Fibroblast of peridontal ligament (primary cell): ENCODE results near the gene DOK1.

Source experiments
- DNase-seq: peaks from one replicate; pipeline ENCODE4 v3.0.0-alpha.2; 2010; ENCODE audit errors: extremely low read depth

The DOK1 gene

DNA sequence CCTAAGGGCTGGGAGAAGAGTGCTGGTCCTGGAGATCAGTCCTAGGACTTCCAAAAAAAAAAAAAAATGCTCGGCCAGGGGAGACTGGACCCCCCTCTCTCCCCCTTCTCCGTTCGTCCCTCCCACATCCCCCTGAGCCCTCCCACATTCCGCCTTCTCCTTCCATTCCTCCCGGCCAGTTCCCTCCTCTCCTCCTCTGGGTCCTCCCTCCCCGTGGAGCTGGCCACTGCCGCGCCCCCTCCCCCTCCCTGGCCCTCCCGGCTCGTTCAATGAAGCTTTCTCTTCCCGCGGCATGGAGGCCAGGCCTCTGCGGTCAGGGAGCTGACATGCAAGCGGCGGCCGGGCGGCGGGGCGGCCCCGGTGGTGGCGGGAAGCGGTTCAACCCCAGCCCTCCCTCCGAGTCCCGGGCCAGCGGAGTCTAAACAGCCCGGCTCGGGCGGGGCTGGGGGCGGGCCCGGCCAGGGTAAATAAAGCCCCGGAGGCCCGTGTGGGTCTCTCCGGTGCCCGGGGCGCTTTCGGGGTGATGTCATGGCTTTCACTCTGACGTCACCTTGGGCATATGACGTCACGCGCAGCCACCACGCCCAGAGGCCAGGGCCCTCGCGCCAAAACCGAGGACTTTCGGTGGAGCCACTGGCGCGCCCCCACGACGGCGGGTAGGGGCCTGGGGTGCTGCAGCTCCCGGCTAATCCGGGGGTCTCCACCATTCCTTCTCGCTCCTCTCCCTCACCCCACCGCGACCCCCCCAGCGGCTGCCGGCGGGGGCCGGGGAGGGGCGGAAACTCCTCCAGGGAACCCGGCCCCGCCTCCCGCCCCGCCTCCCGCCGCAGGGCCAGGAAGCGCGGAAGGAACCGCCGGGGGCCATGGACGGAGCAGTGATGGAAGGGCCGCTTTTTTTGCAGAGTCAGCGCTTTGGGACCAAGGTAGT, at the start of gene DOK1, which contains the start of gene LOXL3:
DOK1 (plus strand) TSS at position 829 of the 928 bp plus-strand sequence; CDS start at position 864, 35 bp downstream.
LOXL3 (minus strand) TSS at position 51 of the 928 bp plus-strand sequence. CDS start 1,308 bp downstream, outside the sequence.
- peak; percentile 93 for DNase-seq

DNA sequence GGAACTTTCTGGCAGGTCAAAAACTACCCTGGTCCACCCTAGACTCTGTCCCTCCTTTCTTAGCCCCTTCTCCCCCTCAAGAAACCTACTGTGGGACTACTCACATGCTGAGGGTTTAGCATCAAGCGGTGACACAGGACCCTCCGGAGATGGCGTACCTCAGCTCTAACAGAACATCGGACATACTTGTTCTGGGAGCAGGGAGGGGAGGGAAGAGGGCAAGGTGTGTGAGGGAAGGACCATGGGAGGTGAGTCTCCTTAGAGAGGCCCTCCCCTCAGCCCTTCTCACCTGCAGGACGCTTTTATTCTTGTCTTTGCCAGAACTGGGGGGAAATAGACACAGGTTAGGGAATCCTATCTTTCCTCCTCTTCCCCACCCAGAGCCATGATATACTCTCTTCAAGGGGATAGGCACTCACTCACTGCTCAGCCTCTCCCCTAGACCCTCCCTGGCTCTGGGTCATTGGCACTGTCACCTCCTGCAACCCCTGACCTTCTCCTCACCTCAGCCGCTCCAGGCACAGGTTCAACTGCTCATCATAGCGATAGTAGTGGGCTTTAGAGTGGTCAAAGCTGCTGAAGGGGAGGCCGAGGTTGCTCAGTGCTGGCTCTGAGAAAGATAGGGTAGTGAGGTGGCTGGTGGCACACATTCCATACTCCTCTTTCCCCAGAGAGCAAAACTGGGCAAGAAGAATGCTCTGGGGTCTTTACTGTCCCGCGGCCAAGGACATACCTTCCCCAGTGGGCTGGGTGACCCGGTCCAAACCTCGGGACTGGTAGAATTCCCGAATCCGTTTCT, 48.9 kb upstream of the DOK1 start:
- DNase-seq, result no peak

DNA sequence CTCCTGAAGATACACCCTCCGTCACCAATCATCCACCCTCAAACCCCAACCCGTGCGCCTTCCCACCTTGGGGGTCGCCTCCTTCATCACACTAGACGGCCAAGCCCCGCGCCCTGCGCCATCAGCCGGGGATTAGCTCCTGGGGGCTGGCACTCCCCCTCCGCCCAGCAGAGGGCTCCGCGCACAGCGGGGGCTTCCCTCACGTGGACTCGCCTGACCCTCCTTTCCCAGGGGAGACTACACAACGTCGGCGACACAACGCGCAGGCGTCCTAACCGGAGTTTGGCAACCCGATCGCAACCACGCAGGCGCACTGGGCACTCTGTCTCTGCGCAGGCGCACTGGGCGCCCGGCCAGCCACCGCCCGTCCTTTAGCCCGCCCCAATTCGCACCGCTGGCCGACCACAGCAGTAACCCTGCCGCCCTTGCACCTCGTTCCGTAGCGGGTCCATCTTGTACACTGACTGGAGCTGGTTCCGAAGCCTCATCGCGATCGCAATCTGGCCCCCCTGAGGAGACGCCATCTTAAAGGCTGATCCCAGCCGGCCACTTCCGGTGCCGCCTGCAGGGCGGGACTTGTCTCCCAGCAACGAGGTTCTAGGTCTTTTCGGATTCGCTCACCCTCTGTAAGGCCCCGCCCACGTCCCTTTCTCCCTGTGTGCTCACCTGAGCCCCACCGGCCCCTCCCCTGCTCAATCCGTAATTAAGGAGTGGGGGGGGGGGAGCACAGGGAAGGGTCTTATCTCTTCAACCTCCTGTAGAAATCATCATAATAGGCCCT, 47.2 kb upstream of the DOK1 start, which contains the start of gene PCGF1:
PCGF1 (minus strand) TSS at position 551 of the 781 bp plus-strand sequence; CDS start at position 524, 27 bp downstream.
- DNase-seq, result peak; percentile 98

DNA sequence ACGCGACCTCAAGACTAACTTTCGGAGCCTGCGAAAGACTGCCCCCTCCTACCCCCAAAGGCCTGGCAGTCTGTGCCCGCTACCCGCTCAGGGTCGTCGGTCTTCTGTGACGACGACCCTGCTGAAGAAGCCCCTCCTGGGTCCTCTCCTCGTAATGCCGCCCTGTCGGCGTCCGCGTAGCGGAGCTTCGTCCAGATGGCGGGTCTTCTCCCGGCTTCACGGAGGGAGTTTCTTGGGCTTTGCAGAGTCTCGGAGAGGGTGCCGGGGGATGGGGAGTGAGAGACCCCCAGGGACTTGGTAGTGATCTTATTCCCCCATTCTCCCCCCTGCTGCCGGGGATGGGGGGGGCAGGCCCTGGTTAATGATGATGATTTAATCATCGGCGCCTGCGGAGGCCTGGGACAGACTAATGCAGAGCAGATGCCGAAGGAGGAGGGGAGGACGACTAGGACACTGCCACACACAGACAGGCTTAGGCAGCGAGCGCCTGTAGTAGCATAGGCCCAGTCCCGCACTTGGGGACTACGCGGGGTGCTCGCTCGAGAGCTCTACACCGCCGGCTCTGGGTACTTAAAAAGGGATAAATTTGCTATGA, 46.5 kb upstream of the DOK1 start:
- DNase-seq, result peak; percentile 62

DNA sequence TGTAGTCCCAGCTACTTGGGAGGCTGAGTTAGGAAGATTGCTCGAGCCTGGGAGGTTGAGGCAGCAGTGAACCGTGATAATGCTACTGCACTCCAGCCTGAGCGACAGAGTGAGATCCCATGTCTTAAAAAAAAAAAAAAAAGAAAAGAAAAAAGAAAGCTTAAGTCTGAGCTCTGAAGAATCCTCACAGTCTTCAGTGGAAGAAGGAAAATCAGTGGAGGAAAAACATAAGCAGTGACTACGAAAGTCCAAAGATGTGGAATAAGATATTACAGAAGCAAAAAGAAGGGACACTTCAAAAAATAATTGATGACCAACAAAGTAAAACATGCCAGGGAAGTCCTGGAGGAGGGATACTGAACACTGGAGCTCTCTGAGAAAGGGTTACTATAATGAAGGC, 44.2 kb upstream of the DOK1 start:
- no peak for DNase-seq

DNA sequence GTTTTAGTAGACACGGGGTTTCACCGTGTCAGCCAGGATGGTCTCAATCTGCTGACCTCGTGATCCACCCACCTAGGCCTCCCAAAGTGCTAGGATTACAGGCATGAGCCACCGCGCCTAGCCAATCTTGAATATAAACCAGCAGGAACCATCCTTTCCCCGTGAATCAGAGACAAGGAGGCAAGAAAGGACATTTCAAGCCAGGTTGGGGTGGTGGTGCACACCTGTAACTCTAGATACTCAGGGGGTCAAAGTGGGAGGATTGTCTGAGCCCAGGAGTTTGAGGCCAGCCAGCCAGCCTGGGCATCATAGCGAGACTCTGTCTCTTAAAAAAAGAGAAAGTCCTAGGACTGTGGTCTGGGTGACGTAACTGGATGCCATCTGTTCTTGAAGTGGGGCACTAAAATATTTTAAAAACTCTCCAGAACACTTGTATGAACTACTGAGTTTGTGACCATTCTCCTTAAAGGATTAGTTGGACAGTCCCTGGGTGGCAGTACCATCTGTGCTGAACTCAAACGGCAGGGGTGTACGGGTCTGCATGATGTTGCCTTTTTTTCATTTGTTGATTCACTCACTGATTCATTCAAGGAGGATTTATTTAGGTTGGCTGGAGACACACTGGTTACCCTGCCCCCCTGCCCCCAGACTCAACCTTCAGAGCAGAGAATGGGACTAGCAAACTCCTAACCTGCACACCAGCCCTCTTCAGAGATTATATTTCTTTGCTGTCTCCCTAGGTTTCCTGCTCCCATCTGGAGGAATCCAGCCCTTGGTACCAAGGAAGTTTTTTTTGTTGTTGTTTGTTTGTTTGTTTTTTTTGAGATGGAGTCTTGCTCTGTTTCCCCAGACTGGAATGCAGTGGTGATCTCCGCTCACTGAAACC, 43.2 kb upstream of the DOK1 start:
- peak; percentile 49 for DNase-seq

DNA sequence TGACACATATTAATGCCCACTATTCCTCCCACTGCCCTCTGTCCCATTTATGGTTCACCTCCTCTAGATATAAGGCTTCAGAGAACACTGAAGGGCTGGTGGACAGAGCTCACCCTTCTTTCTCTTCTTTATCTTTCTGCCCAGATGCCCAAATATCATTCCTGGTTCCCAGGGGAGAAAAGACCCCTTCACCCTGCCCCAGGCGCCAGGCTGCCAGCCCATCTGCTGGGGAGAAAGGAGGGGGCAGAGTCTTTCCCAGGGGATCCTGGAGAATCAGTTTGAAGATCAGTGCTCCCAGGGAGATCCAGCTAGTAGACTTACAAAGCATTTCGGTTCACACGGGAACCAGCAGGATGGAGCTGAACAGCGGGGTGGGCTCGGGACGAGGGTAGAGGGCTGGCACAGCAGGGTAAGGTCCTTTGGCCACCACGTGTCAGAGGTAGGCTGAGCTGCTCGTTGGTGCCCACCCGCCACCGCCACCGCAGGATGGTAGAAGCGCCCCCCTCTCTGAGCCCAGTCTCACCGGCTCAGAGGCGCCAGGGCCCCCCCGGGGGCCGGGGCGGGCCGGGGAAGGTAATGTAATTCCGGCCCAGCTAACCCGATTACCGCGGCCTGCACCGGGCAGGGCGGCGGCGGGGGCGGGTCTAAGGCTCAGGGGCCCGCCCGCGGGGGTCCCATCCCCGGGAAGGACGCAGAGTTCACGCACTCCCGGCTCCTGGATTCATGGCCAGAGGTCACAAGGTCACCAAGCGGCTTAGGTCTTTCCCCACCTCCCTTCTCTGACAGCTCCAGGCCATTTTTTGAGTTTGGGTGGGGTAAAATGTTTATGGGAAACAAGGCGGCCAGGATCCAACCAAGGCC, 41.5 kb upstream of the DOK1 start:
- no peak for DNase-seq

DNA sequence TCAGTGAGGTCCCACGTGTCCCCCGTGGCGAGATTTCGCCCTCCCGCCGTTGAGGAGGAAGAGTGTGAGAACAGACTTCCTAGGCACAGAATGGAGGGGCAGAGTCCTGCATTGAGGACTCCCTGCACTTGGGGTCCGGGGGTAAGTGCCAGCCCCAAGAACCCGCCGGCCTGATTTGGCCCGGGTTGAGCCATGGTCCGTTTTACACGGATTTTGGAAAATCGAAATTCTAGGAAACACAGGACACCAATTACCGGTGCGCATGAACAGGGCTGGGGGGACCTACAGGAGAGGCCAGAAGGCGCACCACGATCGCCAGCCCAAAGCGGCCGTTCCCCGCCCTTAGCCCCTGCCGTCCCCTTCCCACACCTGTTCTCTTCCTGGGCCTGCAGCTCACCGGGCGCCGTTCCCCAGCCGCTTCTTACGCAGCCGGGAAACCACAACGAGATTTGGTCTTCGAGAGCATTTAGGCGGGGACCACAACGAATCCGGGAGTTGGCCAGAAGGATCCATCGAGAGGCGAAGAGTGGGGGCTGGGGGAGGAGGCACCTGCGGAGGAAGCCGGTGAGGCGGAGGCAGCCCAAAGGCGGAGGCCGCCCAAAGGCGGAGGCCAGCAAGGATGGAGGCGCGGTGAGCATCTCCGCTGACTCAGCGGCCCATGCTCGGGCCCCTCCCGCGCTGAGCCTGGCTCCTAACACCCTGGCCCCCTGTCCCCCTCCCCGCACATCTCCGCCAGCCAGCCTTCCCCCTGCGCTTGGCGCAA, 40.7 kb upstream of the DOK1 start:
- no peak for DNase-seq

DNA sequence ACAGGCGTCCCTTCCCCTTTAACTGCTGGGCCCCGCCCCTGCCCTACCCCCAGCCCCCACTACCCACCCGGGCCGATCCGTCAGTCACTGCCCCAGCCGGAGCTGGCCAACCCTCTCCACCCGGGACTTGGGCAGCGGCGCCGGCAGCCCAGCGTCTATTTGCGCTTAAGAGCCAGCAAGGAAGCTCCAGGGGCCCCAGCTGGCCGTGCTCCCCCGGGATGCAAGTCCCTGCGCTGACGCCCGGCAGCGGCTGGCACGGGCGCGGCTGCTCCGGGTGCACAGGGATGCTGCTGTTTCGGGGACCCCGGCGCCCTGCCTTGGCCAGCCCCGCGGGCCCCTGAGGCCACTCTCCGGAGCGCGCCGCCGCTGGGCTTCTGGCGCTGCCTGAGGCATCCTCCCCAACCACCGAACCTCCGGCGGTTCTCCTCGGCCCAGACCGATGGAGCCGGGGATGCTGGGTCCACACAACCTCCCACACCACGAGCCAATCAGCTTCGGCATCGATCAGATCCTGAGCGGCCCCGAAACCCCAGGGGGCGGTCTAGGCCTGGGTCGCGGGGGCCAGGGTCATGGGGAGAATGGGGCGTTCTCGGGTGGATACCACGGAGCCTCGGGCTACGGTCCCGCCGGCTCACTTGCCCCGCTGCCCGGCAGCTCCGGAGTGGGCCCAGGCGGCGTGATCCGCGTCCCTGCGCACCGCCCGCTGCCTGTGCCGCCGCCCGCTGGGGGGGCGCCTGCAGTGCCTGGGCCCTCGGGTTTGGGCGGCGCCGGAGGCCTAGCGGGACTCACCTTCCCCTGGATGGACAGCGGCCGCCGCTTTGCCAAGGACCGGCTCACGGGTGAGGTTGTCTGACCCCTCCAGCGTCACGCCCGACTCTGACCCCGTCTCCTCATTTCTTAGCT, 39.9 kb upstream of the DOK1 start, which contains the start of gene TLX2:
TLX2 (plus strand) TSS at position 83 of the 903 bp plus-strand sequence; CDS start at position 440, 357 bp downstream.
- no peak for DNase-seq

DNA sequence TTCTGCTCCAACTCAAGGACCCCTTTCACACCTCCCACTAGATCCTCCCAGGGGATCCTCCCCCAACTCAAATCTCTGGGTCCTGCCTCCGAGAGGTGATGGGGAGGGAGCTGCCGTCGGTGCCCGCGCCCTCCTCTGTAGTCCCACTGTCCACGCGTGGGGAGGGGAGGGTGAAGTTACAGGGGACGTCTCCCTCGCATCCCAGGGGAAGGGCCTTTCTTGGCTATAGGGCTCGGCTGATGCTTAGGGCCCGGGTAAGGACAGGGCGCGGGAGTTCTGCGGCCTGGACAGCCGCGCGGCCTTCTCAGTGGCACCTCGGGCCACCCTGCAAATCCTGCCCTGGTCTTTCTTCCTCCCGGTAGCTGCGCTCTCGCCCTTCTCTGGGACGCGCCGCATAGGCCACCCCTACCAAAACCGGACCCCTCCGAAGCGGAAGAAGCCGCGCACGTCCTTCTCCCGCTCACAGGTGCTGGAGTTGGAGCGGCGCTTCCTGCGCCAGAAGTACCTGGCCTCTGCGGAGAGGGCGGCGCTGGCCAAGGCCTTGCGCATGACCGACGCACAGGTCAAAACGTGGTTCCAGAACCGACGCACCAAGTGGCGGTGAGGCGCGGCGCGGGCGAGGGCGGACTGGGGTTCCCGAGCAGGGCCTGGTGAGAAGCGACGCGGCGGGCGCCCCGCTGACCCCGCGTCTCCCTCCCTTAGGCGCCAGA, 39.1 kb upstream of the DOK1 start:
- DNase-seq, result no peak

DNA sequence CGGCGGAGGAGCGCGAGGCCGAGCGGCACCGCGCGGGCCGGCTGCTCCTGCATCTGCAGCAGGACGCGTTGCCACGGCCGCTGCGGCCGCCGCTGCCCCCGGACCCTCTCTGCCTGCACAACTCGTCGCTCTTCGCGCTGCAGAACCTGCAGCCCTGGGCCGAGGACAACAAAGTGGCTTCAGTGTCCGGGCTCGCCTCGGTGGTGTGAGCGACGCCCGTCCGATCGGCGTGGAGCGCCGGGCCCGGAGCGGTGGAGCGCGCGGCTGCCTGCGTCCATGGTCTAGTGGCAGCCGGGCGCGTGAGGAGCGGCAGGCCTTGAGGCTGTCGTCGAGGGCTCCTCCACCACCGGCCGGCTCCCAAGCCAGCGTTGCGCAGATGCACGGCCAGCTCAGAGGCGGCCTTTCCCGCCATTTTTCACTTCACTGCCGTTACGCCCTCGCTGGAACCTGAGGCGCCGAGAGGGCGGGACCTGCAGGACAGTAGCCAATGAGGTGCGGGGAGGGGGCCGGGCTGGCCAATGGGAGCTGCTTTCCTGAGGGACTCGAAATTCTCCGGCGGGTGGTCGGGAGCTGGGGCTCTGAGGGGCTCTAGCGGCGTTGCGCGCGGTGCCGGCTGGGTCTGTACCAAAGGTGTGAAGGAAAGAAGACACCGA, 38.4 kb upstream of the DOK1 start:
- no peak for DNase-seq

DNA sequence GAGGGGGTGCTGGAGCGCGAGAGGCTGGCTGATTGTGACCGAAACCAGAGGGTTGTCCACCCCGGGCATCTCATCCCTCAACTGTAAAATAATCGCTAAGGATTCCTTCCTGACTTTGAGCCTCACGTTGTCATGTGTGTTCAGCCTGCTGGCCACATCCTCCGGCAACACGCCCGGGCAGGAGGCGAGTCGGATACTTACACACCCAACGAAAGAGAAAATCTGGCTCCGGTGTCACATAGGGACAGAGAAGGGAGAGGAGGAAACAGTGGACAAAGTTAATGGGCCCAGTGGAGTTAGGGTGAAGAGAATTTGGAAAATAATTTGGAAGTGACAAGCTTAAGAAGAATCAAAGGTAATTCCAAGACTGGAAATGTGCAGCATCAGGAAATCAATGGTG, 37.9 kb upstream of the DOK1 start:
- no peak for DNase-seq

DNA sequence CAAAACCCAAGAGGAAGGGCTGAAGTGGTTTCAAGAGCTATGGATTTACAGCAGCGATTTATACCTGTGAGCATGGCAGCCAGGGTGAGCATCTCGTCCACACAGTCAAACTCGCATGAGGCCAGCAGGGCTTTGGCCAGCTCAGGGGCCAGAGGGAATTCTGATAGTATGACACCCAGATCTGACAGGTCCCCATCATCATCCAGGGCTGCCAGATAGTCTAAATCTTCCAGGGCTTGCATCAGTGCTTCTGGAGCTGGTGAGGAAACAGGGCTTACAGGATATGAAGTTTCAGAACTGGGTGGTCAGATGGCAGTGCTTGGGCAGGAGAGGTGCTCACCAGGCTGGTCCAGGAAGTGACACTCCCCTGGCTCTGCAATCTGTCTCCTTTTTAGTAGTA, 32.0 kb upstream of the DOK1 start:
- DNase-seq, result no peak

DNA sequence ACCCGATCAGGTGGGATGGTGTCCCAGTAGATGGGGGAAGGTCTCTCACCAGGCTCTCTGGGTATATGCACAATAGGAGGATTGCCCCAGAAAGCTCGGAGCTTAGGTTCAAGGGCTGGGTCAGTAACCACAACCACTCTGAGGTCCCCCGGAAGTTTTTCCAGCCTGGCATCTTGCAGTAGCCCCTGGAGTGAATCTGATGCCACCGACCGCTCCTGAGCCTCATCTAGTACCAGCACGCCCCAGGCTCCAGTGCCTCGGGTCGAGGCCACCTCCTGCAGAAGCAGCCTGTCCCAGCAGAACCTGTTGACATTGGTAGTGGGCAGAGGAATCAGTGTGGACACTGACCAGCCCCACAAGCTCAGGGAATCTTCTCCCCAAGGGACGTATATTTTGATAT, 30.5 kb upstream of the DOK1 start:
- no peak for DNase-seq

DNA sequence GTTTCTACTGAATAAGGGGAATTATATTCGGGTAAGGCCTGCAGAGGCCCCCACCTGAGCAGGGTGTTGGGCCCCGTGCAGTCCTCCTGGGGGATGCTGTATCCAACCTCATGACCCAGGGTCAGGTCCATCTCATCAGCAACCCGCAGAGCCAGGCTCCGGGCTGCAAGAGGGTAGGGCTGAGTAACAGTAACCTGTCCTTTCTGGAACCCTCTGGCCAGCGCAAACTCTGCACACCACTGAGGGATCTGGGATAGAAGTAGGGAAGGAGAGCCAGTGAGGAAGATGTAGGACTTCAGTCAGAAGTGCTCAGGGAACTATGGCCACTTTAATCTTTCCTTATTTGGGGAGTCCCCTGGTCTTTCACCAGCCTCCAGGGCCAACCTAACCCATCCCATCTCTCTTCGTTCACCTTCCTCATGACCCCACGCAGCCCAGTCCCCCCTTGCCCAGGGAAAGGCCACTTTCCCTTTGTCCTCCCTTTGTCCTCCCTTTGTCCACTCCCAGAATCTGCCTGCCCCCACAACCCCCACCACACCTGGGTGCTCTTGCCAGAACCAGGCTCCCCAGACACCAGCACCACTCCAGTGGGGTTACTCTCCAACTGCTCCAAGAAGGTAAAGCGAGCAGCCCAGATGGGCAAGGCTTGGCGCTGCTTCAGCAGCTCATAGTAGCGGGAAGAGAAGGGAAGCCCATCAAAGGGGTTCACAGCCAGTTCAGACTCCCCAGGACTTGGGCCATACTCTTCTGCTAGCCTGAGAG, 29.4 kb upstream of the DOK1 start:
- DNase-seq, result no peak
